ENCODE results near the gene PARVB. TPM values are rescaled to one million over a fixed set of nuclear protein-coding genes. Genes with fewer than 3 reads are reported as not detected.

Gene PARVB
- total and polyA plus RNA-seq, 2 of the 8 experiments (the other 6 are each of a cell fraction or from before 2014, with no cell fraction given): 14.5 to 18.6 TPM

DNA sequence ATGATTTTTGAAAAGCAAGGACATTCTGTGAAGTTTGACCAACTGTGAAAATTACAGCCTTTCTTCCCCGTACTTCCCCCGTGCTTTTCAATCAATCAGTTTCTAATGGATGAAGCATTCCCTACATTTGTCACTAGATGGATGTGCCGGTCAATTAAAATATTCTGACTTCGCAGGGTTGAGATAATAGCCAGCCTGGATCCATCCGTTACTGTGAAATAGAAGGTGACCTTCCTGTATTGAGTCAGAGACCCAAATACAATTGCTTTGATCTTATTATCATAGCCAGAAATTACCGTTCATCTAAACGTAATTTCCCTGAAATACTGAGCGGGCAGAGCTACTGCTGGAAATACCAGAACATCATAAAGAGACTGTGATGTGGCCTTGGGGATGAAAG is 21.1 kb upstream of the PARVB start (continued):
- TF ChIP-seq CHD7 (IDR thresholded peaks at IDR 0.05; ENCODE audit: insufficient replicate concordance, low read length) (no peak), RXRA (IDR thresholded peaks at IDR 0.05; ENCODE audit: insufficient read depth, low read depth, low read length) (no peak), TEAD4 (IDR thresholded peaks at IDR 0.05; ENCODE audit: low read depth, low read length) (no peak), NRF1 (IDR thresholded peaks at IDR 0.05; ENCODE audit: low read depth, low read length) (no peak), TCF12 (IDR thresholded peaks at IDR 0.05; ENCODE audit: low read depth, low read length) (no peak), SIRT6 (IDR thresholded peaks at IDR 0.05; ENCODE audit: low read length) (no peak), SAP30 (IDR thresholded peaks at IDR 0.05; ENCODE audit: insufficient read depth, insufficient replicate concordance, low read length) (no peak), TAF1 (IDR thresholded peaks at IDR 0.05; ENCODE audit: low read depth, low read length) (no peak), HDAC6 (IDR thresholded peaks at IDR 0.05; ENCODE audit: low read depth, low read length) (no peak), E2F6 (IDR thresholded peaks at IDR 0.05) (no peak)
- TF ChIP-seq, protein P1, sequence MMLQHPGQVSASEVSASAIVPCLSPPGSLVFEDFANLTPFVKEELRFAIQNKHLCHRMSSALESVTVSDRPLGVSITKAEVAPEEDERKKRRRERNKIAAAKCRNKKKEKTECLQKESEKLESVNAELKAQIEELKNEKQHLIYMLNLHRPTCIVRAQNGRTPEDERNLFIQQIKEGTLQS (IDR thresholded peaks at IDR 0.05; ENCODE audit: insufficient read depth, low read depth, low read length): no peak
